ENCODE data around the gene MACROD1. TPM values are rescaled to one million over a fixed set of nuclear protein-coding genes. Genes with fewer than 3 reads are reported as not detected.
A peak's percentile ranks its signal among the peaks of the same experiment; 100 is the strongest.
"Not testable (repeated sequence)": the region's sequence is repeated elsewhere in the genome, so short reads cannot be mapped to it uniquely, and the experiment has no call there.

MACROD1 gene
- total and polyA plus RNA-seq, 4 experiments from 2014 or later, result 5.0 to 8.7 (median 7.3) TPM

GRCh38 chr11:63986156-63986931, 179.6 kb downstream of the MACROD1 start, which contains the start of gene OTUB1:
Gene OTUB1, plus strand, starts transcription at chr11:63986438. Its CDS starts 19 bp downstream, at chr11:63986457.
- Mint-ChIP-seq H3K27me3 (no peaks in the 10 kb centered on the region), H3K4me1 (peaks cover 13 to 31% (median 23%) of the 10 kb centered on the region in 4 donors)

DNA sequence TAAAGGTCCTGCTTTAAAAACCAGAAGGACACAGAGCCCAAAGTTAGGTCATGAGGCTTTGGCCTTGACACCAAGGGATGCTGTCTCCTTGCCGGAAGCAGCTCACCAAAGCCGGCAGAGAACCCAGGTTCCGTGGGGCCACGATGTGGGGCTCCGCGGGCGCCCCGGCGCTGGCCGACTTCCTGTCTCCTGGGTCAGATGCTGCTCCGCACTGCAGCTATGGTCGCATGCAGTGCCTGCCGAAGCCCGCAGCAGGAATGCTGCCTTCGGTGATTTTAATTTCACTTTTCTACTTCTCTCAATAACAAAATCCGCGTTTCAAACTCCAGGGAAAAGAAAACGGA, 180.1 kb downstream of the MACROD1 start:
- no peaks in the 10 kb centered on the region for H3K27me3 ChIP-seq (ENCODE audit: insufficient read depth, low read length)
- intact Hi-C loops (cut with micrococcal nuclease), result loop anchor here (1.0 to 2.0 kb wide), 4 partner anchors 11 to 201 kb away; partner anchors contain the start of genes COX8A and STIP1
- peak overlapping the region; percentile 96 for H3K27ac ChIP-seq (ENCODE audit: low read depth, low read length)
- peak overlapping the region; percentile 97 to 99 (median 98) for H3K27ac Mint-ChIP-seq
- peaks cover 25% of the 10 kb centered on the region for H3K4me1 ChIP-seq (ENCODE audit: insufficient read depth, low read length)
- DNase-seq, result peak; percentile 70 to 75 (median 73)
- peak overlapping the region; percentile 94 to 99 (median 97) for H3K4me3 Mint-ChIP-seq
- peak overlapping the region; percentile 82 to 96 for H3K4me3 ChIP-seq (ENCODE audit: low read length in 2 of 2)
- peaks cover 4 to 29% of the 10 kb centered on the region in 2 donors for H3K36me3 Mint-ChIP-seq
- CTCF ChIA-PET (ENCODE audit: partially characterized antibody), result interaction anchor here (1.0 to 1.4 kb wide), 2 partner anchors 14 to 15 kb away, joined by 4 to 5 read pairs; no protein-coding TSS in a partner anchor
- peaks cover 13 to 31% (median 23%) of the 10 kb centered on the region in 4 donors for H3K4me1 Mint-ChIP-seq
- H3K27me3 Mint-ChIP-seq, result no peaks in the 10 kb centered on the region
- POLR2A ChIA-PET (ENCODE audit: partially characterized antibody), result interaction anchor here (0.7 to 3.8 kb wide), 15 partner anchors 8 to 285 kb away, joined by 3 to 51 read pairs (median 3); partner anchors contain the start of genes COX8A, MACROD1, MARK2 and NAA40
- H3K9me3 Mint-ChIP-seq, result no peaks in the 10 kb centered on the region
- H3K36me3 ChIP-seq (ENCODE audit: insufficient read depth, low read length), result peaks cover 7% of the 10 kb centered on the region
- H3K9me3 ChIP-seq (ENCODE audit: control insufficient read depth in 1 of 2, low read length in 2 of 2), result no peaks in the 10 kb centered on the region

More at GRCh38 chr11:63986156-63986931, 179.6 kb downstream of the MACROD1 start, which contains the start of gene OTUB1:
- H3K36me3 Mint-ChIP-seq, result peaks cover 8 to 34% of the 10 kb centered on the region in 2 donors
- peak within 1 kb of the TSS; percentile 97 to 99 (median 98) for H3K27ac Mint-ChIP-seq
- ChIA-PET POLR2A (ENCODE audit: partially characterized antibody) (interaction anchor here (0.7 to 3.8 kb wide), 14 partner anchors 9 to 285 kb away, joined by 3 to 51 read pairs (median 4); partner anchors contain the start of genes COX8A, MACROD1, MARK2 and NAA40), CTCF (ENCODE audit: partially characterized antibody) (interaction anchor here (1.0 to 2.3 kb wide), 3 partner anchors 13 to 15 kb away, joined by 4 to 20 read pairs (median 5); no protein-coding TSS in a partner anchor)
- no peaks in the 10 kb centered on the region for H3K9me3 Mint-ChIP-seq
- H3K27me3 ChIP-seq (ENCODE audit: insufficient read depth, low read length), result no peaks in the 10 kb centered on the region
- H3K36me3 ChIP-seq (ENCODE audit: insufficient read depth, low read length), result peaks cover 13% of the 10 kb centered on the region
- peak within 1 kb of the TSS; percentile 82 to 96 for H3K4me3 ChIP-seq (ENCODE audit: low read length in 2 of 2)
- peak within 1 kb of the TSS; percentile 96 for H3K27ac ChIP-seq (ENCODE audit: low read depth, low read length)
- intact Hi-C loops (cut with micrococcal nuclease), result loop anchor here (1.0 to 2.0 kb wide), 4 partner anchors 12 to 200 kb away; partner anchors contain the start of genes COX8A and STIP1
- H3K9me3 ChIP-seq (ENCODE audit: control insufficient read depth in 1 of 2, low read length in 2 of 2), result no peaks in the 10 kb centered on the region
- H3K4me1 ChIP-seq (ENCODE audit: insufficient read depth, low read length), result peaks cover 25% of the 10 kb centered on the region
- peak; percentile 82 to 90 (median 84) for DNase-seq
- peak within 1 kb of the TSS; percentile 94 to 99 (median 97) for H3K4me3 Mint-ChIP-seq

DNA sequence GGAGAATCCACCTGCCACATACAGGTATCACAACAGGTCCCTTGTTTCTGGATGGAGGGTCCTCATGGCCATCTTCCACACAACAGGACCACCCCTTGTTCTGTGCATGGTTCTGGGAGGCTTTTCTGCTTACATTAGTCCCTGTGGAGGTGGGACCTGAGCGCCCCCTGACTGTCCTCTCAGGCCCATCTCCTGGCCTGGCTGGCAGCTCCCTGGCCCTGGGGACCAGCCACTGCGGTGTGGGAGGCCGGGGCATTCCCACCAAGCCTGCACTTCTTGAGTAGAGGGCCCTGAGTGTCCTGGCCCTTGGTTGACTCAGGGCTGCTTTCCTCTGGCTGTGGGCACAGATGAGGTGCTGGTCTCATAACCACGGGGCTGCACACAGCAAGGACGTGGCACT, 186.5 kb downstream of the MACROD1 start:
- intact Hi-C loops (cut with micrococcal nuclease), result no loop called here
- H3K27me3 ChIP-seq (ENCODE audit: insufficient read depth, low read length), result no peaks in the 10 kb centered on the region
- Mint-ChIP-seq H3K36me3 (peaks cover 0 to 14% of the 10 kb centered on the region in 2 donors), H3K9me3 (peaks cover 0 to 2% (median 0%) of the 10 kb centered on the region in 8 donors), H3K4me3 (no peak overlapping the region), H3K27ac (no peak overlapping the region), H3K27me3 (no peaks in the 10 kb centered on the region), H3K4me1 (peaks cover 11 to 30% (median 22%) of the 10 kb centered on the region in 4 donors)
- POLR2A ChIA-PET (ENCODE audit: partially characterized antibody), result no interaction called here
- H3K27ac ChIP-seq (ENCODE audit: low read depth, low read length), result no peak overlapping the region
- DNase-seq, result no peak
- no peak overlapping the region for H3K4me3 ChIP-seq (ENCODE audit: low read length in 2 of 2)
- H3K36me3 ChIP-seq (ENCODE audit: insufficient read depth, low read length), result peaks cover 4% of the 10 kb centered on the region
- H3K9me3 ChIP-seq (ENCODE audit: control insufficient read depth in 1 of 2, low read length in 2 of 2), result no peaks in the 10 kb centered on the region
- H3K4me1 ChIP-seq (ENCODE audit: insufficient read depth, low read length), result peaks cover 16% of the 10 kb centered on the region
- CTCF ChIA-PET (ENCODE audit: partially characterized antibody), result no interaction called here

GRCh38 chr11:63978551-63979239, 187.2 kb downstream of the MACROD1 start:
- ChIA-PET POLR2A (ENCODE audit: partially characterized antibody) (no interaction called here), CTCF (ENCODE audit: partially characterized antibody) (no interaction called here)
- H3K9me3 ChIP-seq (ENCODE audit: control insufficient read depth in 1 of 2, low read length in 2 of 2), result no peaks in the 10 kb centered on the region
- H3K27me3 ChIP-seq (ENCODE audit: insufficient read depth, low read length), result no peaks in the 10 kb centered on the region
- DNase-seq, result no peak
- intact Hi-C loops (cut with micrococcal nuclease), result no loop called here
- no peak overlapping the region for H3K27ac ChIP-seq (ENCODE audit: low read depth, low read length)
- Mint-ChIP-seq H3K27me3 (no peaks in the 10 kb centered on the region), H3K4me3 (peak overlapping the region in 2 of 8 donors; percentile 15 to 40), H3K4me1 (peaks cover 17 to 36% (median 27%) of the 10 kb centered on the region in 4 donors), H3K9me3 (peaks cover 0 to 2% (median 0%) of the 10 kb centered on the region in 8 donors), H3K36me3 (peaks cover 0 to 17% of the 10 kb centered on the region in 2 donors), H3K27ac (peak overlapping the region in 3 of 7 donors; percentile 52 to 65 (median 64))
- no peak overlapping the region for H3K4me3 ChIP-seq (ENCODE audit: low read length in 2 of 2)
- peaks cover 4% of the 10 kb centered on the region for H3K36me3 ChIP-seq (ENCODE audit: insufficient read depth, low read length)
- H3K4me1 ChIP-seq (ENCODE audit: insufficient read depth, low read length), result peaks cover 20% of the 10 kb centered on the region

- Histone ChIP-seq H3K4me1 (ENCODE audit: insufficient read depth, low read length) (peaks cover 20% of the 10 kb centered on the region), H3K36me3 (ENCODE audit: insufficient read depth, low read length) (peaks cover 4% of the 10 kb centered on the region), H3K4me3 (ENCODE audit: low read length in 2 of 2) (peak within 1 kb of the TSS; percentile 90 to 100), H3K9me3 (ENCODE audit: control insufficient read depth in 1 of 2, low read length in 2 of 2) (no peaks in the 10 kb centered on the region), H3K27ac (ENCODE audit: low read depth, low read length) (peak within 1 kb of the TSS; percentile 95), H3K27me3 (ENCODE audit: insufficient read depth, low read length) (no peaks in the 10 kb centered on the region)
- peaks cover 0 to 2% (median 0%) of the 10 kb centered on the region in 8 donors for H3K9me3 Mint-ChIP-seq
- peaks cover 17 to 40% (median 31%) of the 10 kb centered on the region in 4 donors for H3K4me1 Mint-ChIP-seq
- peak within 1 kb of the TSS; percentile 99 to 100 (median 99) for H3K27ac Mint-ChIP-seq
- intact Hi-C loops (cut with micrococcal nuclease), result loop anchor here (1.0 to 2.0 kb wide), 4 partner anchors 12 to 293 kb away; partner anchors contain the start of genes NAA40, OTUB1 and RTN3
- H3K36me3 Mint-ChIP-seq, result peaks cover 0 to 17% of the 10 kb centered on the region in 2 donors
- peaks cover 2% of the 10 kb centered on the region in 2 donors for H3K27me3 Mint-ChIP-seq
- CTCF ChIA-PET (ENCODE audit: partially characterized antibody), result no interaction called here
- H3K4me3 Mint-ChIP-seq, result peak within 1 kb of the TSS; percentile 96 to 100 (median 100)
- POLR2A ChIA-PET (ENCODE audit: partially characterized antibody), result interaction anchor here (0.5 to 3.5 kb wide), 13 partner anchors 8 to 330 kb away, joined by 3 to 51 read pairs (median 4); partner anchors contain the start of genes MARK2, NAA40, OTUB1 and STIP1
- peak; percentile 94 to 98 (median 96) for DNase-seq
These were observed 191.4 kb downstream of the MACROD1 start, which contains the start of gene COX8A for GRCh38 chr11:63974259-63975143. Gene COX8A, plus strand, starts transcription at chr11:63974620. Its CDS starts 61 bp downstream, at chr11:63974681.

DNA sequence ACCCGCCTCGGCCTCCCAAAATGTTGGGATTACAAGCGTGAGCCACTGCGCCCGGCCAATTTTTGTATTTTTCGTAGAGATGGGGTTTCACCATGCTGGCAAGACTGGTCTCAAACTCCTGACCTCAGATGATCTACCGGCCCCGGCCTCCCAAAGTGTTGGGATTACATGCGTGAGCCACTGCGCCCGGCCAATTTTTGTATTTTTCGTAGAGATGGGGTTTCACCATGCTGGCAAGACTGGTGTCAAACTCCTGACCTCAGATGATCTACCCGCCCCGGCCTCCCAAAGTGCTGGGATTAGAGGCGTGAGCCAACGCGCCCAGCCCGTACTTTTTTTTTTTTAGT, 192.0 kb downstream of the MACROD1 start:
- intact Hi-C loops (cut with micrococcal nuclease), result loop anchor here (1.0 to 2.0 kb wide), 4 partner anchors 12 to 293 kb away; partner anchors contain the start of genes NAA40, OTUB1 and RTN3
- peak overlapping the region; percentile 96 to 100 (median 100) for H3K4me3 Mint-ChIP-seq
- POLR2A ChIA-PET (ENCODE audit: partially characterized antibody), result interaction anchor here (0.6 to 3.5 kb wide), 11 partner anchors 8 to 330 kb away, joined by 3 to 51 read pairs (median 4); partner anchors contain the start of genes MARK2, NAA40, OTUB1 and STIP1
- H3K4me3 ChIP-seq (ENCODE audit: low read length in 2 of 2), result peak overlapping the region in 1 of 2 donors; percentile 31
- H3K9me3 Mint-ChIP-seq; DNase-seq; H3K36me3 ChIP-seq (ENCODE audit: insufficient read depth, low read length); H3K27me3 Mint-ChIP-seq; H3K27me3 ChIP-seq (ENCODE audit: insufficient read depth, low read length); CTCF ChIA-PET (ENCODE audit: partially characterized antibody); H3K9me3 ChIP-seq (ENCODE audit: control insufficient read depth in 1 of 2, low read length in 2 of 2): not testable (repeated sequence)
- H3K27ac Mint-ChIP-seq, result peak overlapping the region; percentile 99 to 100 (median 99)
- H3K4me1 ChIP-seq (ENCODE audit: insufficient read depth, low read length), result peaks cover 20% of the 10 kb centered on the region
- H3K36me3 Mint-ChIP-seq, result peaks cover 0 to 17% of the 10 kb centered on the region in 2 donors
- H3K4me1 Mint-ChIP-seq, result peaks cover 17 to 37% (median 30%) of the 10 kb centered on the region in 4 donors
- peak overlapping the region; percentile 95 for H3K27ac ChIP-seq (ENCODE audit: low read depth, low read length)
